NCI-H1092 (cell line): Measurements from ENCODE around the gene PTPRS.
A peak's percentile ranks its signal among the peaks of the same experiment; 100 is the strongest.
"Not testable (repeated sequence)": the region's sequence is repeated elsewhere in the genome, so short reads cannot be mapped to it uniquely, and the experiment has no call there.

Experiments used
- DNase-seq: peaks from one replicate; lab custom pipeline; 2025; lab: John Stamatoyannopoulos, UW

PTPRS gene

GRCh38 chr19:5340637-5341447, at the start of gene PTPRS:
Gene PTPRS, minus strand, starts transcription at chr19:5340812. Its CDS starts 54,672 bp downstream, at chr19:5286140.
- peak; percentile 83 for DNase-seq

- no peak for DNase-seq
Measured at GRCh38 chr19:5389353-5389752, 48.7 kb upstream of the PTPRS start.

GRCh38 chr19:5387472-5387871, 46.9 kb upstream of the PTPRS start:
- DNase-seq = no peak

GRCh38 chr19:5386841-5387240, 46.2 kb upstream of the PTPRS start:
- DNase-seq = no peak

GRCh38 chr19:5381197-5381596, 40.6 kb upstream of the PTPRS start:
- DNase-seq = not testable (repeated sequence)

GRCh38 chr19:5380215-5380919, 39.8 kb upstream of the PTPRS start:
- no peak for DNase-seq

- DNase-seq = no peak
Measured at GRCh38 chr19:5376928-5377327, 36.3 kb upstream of the PTPRS start.

- DNase-seq = no peak
Measured at GRCh38 chr19:5372572-5373200, 32.1 kb upstream of the PTPRS start.

GRCh38 chr19:5369962-5370367, 29.4 kb upstream of the PTPRS start:
- no peak for DNase-seq

- no peak for DNase-seq
Measured at GRCh38 chr19:5369304-5369703, 28.7 kb upstream of the PTPRS start.

GRCh38 chr19:5367530-5368133, 27.0 kb upstream of the PTPRS start:
- DNase-seq = no peak

- DNase-seq = no peak
Measured at GRCh38 chr19:5365905-5366304, 25.3 kb upstream of the PTPRS start.

- DNase-seq = no peak
Measured at GRCh38 chr19:5364674-5365073, 24.1 kb upstream of the PTPRS start.

- not testable (repeated sequence) for DNase-seq
Measured at GRCh38 chr19:5361839-5362238, 21.2 kb upstream of the PTPRS start.

GRCh38 chr19:5361407-5361806, 20.8 kb upstream of the PTPRS start:
- DNase-seq = no peak

GRCh38 chr19:5360003-5360780, 19.6 kb upstream of the PTPRS start:
- DNase-seq = no peak

GRCh38 chr19:5358173-5358800, 17.7 kb upstream of the PTPRS start:
- DNase-seq = no peak

- DNase-seq = no peak
Measured at GRCh38 chr19:5357584-5357983, 17.0 kb upstream of the PTPRS start.

- DNase-seq = no peak
Measured at GRCh38 chr19:5356918-5357317, 16.3 kb upstream of the PTPRS start.

- DNase-seq = no peak
Measured at GRCh38 chr19:5356428-5356827, 15.8 kb upstream of the PTPRS start.

GRCh38 chr19:5355693-5356092, 15.1 kb upstream of the PTPRS start:
- no peak for DNase-seq
